GM12873 (cell line): ENCODE measurements around the gene UVSSA.

Source experiments
- TF ChIP-seq, protein P1 (sequence below): IDR thresholded peaks from 2 replicates; pipeline ENCODE4 v1.5.1; 2012; ENCODE audit warnings: low read depth, mild to moderate bottlenecking, moderate library complexity, low read length, control low read depth; ENCODE audit not compliant: insufficient read depth; ENCODE audit errors: missing control alignments

Gene UVSSA

DNA sequence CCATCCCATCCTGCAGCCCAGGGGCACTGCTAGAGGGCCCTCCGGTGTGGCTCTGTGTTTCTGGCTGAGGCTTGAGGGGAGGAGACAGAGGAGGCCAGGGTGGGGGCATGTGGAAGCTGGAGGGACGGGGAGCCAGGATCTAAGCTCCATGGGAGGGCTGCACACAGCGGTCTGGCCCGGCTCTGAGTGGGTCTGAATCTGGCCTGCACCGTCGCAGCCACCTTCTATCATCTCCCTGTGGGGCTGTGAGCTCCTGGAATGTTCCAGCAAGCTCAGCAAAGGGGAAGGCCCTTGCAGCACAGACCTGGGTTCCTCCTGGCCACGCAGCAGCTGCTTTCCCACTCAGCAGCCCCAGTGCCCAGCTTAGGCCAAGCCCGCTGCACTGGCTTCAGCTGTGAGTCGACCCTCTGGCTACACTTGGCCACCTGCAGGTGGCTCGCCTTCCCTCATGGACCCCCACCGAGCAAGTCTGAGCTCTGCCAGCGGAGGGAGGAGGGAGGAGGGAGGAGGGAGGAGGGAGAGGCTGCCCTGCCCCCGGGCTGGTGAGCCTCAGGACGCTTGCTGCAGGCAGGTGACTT is 53.9 kb downstream of the UVSSA start:
- TF ChIP-seq, protein P1, sequence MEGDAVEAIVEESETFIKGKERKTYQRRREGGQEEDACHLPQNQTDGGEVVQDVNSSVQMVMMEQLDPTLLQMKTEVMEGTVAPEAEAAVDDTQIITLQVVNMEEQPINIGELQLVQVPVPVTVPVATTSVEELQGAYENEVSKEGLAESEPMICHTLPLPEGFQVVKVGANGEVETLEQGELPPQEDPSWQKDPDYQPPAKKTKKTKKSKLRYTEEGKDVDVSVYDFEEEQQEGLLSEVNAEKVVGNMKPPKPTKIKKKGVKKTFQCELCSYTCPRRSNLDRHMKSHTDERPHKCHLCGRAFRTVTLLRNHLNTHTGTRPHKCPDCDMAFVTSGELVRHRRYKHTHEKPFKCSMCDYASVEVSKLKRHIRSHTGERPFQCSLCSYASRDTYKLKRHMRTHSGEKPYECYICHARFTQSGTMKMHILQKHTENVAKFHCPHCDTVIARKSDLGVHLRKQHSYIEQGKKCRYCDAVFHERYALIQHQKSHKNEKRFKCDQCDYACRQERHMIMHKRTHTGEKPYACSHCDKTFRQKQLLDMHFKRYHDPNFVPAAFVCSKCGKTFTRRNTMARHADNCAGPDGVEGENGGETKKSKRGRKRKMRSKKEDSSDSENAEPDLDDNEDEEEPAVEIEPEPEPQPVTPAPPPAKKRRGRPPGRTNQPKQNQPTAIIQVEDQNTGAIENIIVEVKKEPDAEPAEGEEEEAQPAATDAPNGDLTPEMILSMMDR, result no peak

DNA sequence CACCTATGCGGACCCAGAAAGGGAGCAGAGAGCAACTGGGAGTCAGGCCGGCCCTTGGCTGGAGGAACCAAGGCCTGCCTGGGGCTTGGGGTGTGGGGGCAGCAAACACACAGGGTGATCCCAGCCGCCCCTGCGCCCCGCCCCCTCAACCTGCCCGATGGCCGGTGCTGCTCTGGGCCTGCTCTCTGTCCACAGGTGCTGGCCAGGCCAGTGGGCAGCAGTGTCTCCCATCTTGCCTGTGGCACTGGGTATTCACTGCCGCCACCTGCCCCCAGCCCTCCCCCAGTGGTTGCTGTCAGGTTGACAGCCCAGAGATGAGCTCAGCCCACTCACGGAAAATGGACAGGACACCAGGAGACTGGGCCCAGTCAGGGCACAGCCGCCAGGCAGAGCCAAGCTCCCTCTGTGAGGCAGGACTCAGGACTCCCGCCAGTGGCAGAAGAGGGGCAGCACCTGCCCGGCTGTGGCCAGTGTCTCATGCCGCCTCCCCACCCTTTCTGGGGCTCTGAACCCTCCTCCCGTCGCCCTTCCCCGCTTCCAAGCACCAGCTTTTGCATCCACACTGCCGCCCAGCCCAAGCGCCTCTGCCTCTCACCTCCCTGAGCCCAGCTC is 54.5 kb downstream of the UVSSA start:
- TF ChIP-seq, protein P1, result no peak

DNA sequence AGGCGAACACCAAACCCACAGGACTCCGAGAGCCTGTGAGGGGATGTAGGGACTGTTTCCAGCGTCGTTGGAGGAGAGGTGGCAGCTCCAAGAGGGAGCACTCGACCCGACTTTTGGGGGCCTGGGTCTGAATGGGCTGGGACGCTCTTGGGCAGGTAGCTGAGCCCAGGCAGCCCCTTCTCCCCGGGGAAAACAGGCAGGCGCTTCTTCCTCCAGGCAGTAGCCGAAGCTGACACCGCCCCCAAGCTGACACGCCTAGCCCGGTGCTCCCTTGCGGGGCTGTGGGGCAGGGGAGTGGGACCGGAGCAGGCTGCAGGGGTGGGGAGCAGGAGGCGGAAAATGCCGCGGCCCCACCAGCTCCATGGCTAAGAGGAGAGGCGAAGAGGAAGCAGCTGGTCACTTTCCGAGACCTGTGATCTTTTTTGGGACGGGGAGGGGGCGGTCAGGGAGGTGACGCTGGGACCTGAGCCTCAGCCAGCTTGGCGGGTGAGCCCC is 55.1 kb downstream of the UVSSA start:
- TF ChIP-seq, protein P1, result no peak

DNA sequence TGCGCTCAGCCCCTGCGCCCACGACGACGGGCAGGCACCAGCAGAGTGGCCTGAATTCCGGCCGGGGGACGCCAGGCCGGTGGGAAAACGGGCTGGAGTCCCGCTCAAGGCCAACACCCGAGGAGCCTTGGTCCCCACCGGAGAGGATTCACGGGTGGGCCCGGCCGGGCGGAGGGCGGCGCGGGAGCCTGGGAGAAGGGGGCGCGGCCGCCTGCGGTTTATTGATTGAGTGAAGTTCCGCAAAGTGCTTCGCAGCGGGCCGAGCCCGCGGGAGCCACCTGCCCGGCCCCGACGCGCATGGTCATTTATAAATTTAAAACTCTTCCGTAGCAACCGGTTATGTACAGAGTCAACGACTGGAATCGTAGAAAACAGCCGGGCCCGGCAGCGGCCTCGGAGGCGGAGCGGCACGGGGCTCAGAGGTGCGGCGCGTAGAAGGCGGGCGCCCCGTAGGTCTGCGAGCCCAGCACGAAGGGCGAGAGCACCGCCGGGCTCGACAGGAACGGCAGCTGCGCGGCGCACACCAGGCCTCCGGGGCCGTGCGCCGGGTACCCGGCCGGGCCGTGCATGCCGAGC is 55.6 kb downstream of the UVSSA start:
- TF ChIP-seq, protein P1, result no peak

DNA sequence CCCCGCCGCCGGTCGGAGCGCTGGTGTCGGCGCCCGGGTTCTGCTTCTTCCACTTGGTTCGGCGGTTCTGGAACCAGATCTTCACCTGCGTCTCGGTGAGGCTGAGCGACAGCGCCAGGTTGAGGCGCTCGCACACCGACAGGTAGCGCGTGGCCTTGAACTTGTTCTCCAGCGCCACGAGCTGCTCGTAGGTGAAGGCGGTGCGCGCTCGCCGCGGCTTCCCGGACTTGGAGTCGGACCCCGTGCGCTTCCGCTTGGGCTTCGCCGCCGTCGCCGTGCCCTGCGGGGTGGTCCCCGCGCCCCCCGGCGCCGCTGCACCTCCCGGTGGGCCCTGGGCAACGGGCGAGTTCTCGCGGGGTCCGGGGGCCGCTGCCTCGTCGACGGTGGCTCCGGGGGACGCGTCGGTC is 56.2 kb downstream of the UVSSA start:
- TF ChIP-seq, protein P1, result no peak

DNA sequence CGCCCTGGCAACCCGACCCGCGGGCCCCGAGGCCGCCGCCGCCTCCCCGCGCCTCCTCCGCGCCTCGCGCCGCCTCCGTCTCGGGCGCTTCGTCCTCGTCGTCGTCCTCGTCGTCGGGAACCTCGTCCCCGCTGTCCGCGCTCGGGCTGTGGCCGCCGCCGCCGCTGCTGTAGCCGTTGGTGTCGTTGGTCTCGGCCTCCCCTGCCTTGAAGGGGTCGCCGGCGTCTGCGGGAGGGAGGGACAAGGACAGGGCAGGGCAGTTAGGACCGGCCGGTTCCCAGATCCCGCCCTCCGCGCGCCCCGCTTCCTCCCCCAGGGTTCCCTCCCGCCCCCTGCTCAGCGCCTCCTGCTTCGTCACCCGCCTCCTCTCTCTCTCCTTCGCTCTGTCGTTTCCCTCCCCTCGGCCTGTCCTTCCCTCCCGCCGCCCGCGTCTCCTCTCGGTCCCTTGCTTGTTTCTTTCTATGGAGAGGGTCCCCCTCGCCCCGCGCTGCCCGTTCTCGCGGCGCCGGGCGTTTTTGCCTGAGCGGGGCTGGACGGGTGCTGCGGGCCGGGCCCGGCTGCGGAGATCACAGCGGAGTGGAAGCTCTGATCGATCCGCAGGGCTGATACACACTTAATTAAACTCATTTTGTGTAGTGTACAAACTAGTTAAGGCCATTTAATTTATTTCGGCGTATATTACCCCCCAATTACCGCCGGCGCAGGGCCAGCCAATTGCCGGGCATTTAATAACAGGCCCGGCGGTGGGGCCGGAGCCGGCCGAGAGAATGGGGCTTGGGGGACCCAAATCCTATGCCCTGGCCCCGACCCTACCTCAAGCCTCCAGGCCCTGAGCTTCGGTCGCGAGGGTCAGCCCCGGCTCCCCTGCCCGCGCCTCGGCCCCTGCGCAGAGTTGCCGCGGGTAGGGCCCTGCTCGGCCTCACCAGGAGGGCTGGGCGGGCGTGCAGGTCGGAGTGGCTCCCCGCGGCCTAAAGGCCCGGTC is 56.9 kb downstream of the UVSSA start:
- TF ChIP-seq, protein P1, result no peak
